Keratinocyte (primary cell): ENCODE results near the gene HLF. TPM values are rescaled to one million over a fixed set of nuclear protein-coding genes. Genes with fewer than 3 reads are reported as not detected.

Experiments used
- DNase-seq: peaks from one replicate; pipeline ENCODE4 v3.0.0-alpha.2; 2011; ENCODE audit warnings: low read depth, missing footprints, low spot score
- FAIRE-seq: peaks from 2 replicates; lab custom pipeline; 2011; peaks lifted over from hg19 to GRCh38; lab: Jason Lieb, UNC
- H2AFZ ChIP-seq: 2 replicates; pipeline ENCODE4 v1.6.0; 2012; ENCODE audit warnings: low read length, control low read depth, inconsistent platforms; ENCODE audit not compliant: control insufficient read depth
- H3K27ac ChIP-seq: 2 replicates; pipeline ENCODE4 v1.5.1; 2011; ENCODE audit warnings: low read length; ENCODE audit not compliant: control insufficient read depth, insufficient read depth
- H3K27me3 ChIP-seq: 3 replicates; pipeline ENCODE4 v1.6.0; 2011; ENCODE audit warnings: low read length; ENCODE audit not compliant: control insufficient read depth, insufficient read depth; ENCODE audit errors: extremely low read depth
- H3K36me3 ChIP-seq, 2 experiments: 2 replicates in 1 of 2; 3 replicates in 1 of 2; pipeline ENCODE4 v1.5.1; 2011; ENCODE audit warnings: low read length in 2 of 2, mild to moderate bottlenecking in 1 of 2; ENCODE audit not compliant: control insufficient read depth in 2 of 2, insufficient read depth in 2 of 2; ENCODE audit errors: extremely low read depth in 1 of 2
- H3K4me1 ChIP-seq: 3 replicates; pipeline ENCODE4 v1.5.1; 2011; ENCODE audit warnings: low read length; ENCODE audit not compliant: control insufficient read depth, insufficient read depth; ENCODE audit errors: extremely low read depth
- H3K4me2 ChIP-seq: 3 replicates; pipeline ENCODE4 v1.6.0; 2011; ENCODE audit warnings: low read depth, low read length; ENCODE audit not compliant: control insufficient read depth, insufficient read depth; ENCODE audit errors: extremely low read depth
- H3K4me3 ChIP-seq, 3 experiments: fragments of 200-600 bp in 1 of 3; sonication (generic) in 1 of 3; 2 replicates in 2 of 3; 3 replicates in 1 of 3; pipeline ENCODE4 v1.5.1; 2011 to 2016; ENCODE audit warnings: low read length in 3 of 3, mild to moderate bottlenecking in 3 of 3, control low read depth in 2 of 3, inconsistent platforms in 1 of 3, low read depth in 1 of 3, mixed read lengths in 1 of 3, mixed run types in 1 of 3, moderate library complexity in 1 of 3; ENCODE audit not compliant: control insufficient read depth in 2 of 3, insufficient read depth in 2 of 3; ENCODE audit errors: extremely low read depth in 1 of 3
- H3K79me2 ChIP-seq: 2 replicates; pipeline ENCODE4 v1.6.0; 2012; ENCODE audit warnings: low read length; ENCODE audit not compliant: control insufficient read depth, insufficient read depth
- H3K9ac ChIP-seq: 3 replicates; pipeline ENCODE4 v1.6.0; 2011; ENCODE audit warnings: low read length; ENCODE audit not compliant: control insufficient read depth, insufficient read depth; ENCODE audit errors: extremely low read depth
- H3K9me1 ChIP-seq: 3 replicates; pipeline ENCODE4 v1.6.0; 2011; ENCODE audit warnings: low read length; ENCODE audit not compliant: control insufficient read depth, insufficient read depth; ENCODE audit errors: extremely low read depth
- H3K9me3 ChIP-seq: 2 replicates; pipeline ENCODE4 v1.5.1; 2012; ENCODE audit warnings: low read depth, low read length; ENCODE audit not compliant: control insufficient read depth
- H4K20me1 ChIP-seq: 3 replicates; pipeline ENCODE4 v1.6.0; 2011; ENCODE audit warnings: low read length; ENCODE audit not compliant: control insufficient read depth, insufficient read depth; ENCODE audit errors: extremely low read depth
- CTCF ChIP-seq, 3 experiments: IDR thresholded peaks in 1 of 3; conservative IDR thresholded peaks in 1 of 3; optimal IDR thresholded peaks in 1 of 3; 2 replicates in 2 of 3; 3 replicates in 1 of 3; pipeline versions ENCODE3 to v1.5.1; 2011; ENCODE audit warnings: low read length in 3 of 3, mild to moderate bottlenecking in 3 of 3, moderate library complexity in 2 of 3, control low read depth in 1 of 3, inconsistent platforms in 1 of 3; ENCODE audit not compliant: insufficient read depth in 2 of 3; ENCODE audit errors: extremely low read depth in 1 of 3
- EZH2 ChIP-seq: IDR thresholded peaks from one replicate; pipeline ENCODE4 v1.6.1; 2012; ENCODE audit warnings: inconsistent platforms, mild to moderate bottlenecking, low read length, moderate library complexity
- dilution Hi-C: fragments of 300-500 bp; cut with MboI; formaldehyde crosslinking; loops from one replicate; pipeline ENCODE4 v1.7.0; 2020; ENCODE audit warnings: low sequenced_read_pairs; ENCODE audit not compliant: extremely low pct_ligation_motif_present
- polyA plus RNA-seq, 5 experiments: library from polyadenylated mRNA; depleted of rRNA in 3 of 5; stranded (reverse) in 3 of 5; stranded (forward) in 1 of 5; unstranded in 1 of 5; fragments of >200 nt; gene quantifications; 1 replicate in 1 of 5; 2 replicates in 3 of 5; 3 replicates in 1 of 5; pipeline versions ENCODE4 v1.2.1 to v1.2.3, GENCODE V29; 2011 to 2012; ENCODE audit warnings: missing spikeins in 2 of 5, low read depth in 1 of 5, low replicate concordance in 1 of 5

HLF gene
- polyA plus RNA-seq, 1 donor (not counting 4 experiments of a cell fraction or from before 2014, with no cell fraction given) = 0.21 TPM

GRCh38 chr17:55316499-55316898 is 51.7 kb downstream of the HLF start:
- Histone ChIP-seq H3K9me3 (no peaks in the 10 kb centered on the region), H3K4me2 (no peak overlapping the region), H3K79me2 (no peaks in the 10 kb centered on the region), H4K20me1 (no peaks in the 10 kb centered on the region), H3K36me3 (no peaks in the 10 kb centered on the region), H3K27ac (no peak overlapping the region), H3K4me3 (no peak overlapping the region), H3K9ac (no peak overlapping the region), H3K9me1 (no peaks in the 10 kb centered on the region), H3K4me1 (peaks cover 30% of the 10 kb centered on the region), H2AFZ (no peak overlapping the region), H3K27me3 (no peaks in the 10 kb centered on the region)
- dilution Hi-C loops = no loop called here
- TF ChIP-seq CTCF (optimal IDR thresholded peaks at IDR 0.05 in 1 of 3, IDR thresholded peaks at IDR 0.05 in 1 of 3, conservative IDR thresholded peaks at IDR 0.05 in 1 of 3; ENCODE audit: extremely low read depth in 1 of 3, insufficient read depth in 2 of 3, low read length in 3 of 3) = no peak
- TF ChIP-seq EZH2 = no peak
- FAIRE-seq (no peak), DNase-seq (no peak)

GRCh38 chr17:55317284-55317683 is 52.5 kb downstream of the HLF start:
- Histone ChIP-seq H3K9me3 (no peaks in the 10 kb centered on the region), H3K9ac (no peak overlapping the region), H3K4me2 (no peak overlapping the region), H3K27ac (no peak overlapping the region), H4K20me1 (no peaks in the 10 kb centered on the region), H3K27me3 (no peaks in the 10 kb centered on the region), H3K36me3 (no peaks in the 10 kb centered on the region), H2AFZ (no peak overlapping the region), H3K79me2 (no peaks in the 10 kb centered on the region), H3K4me3 (no peak overlapping the region), H3K4me1 (peaks cover 32% of the 10 kb centered on the region), H3K9me1 (no peaks in the 10 kb centered on the region)
- dilution Hi-C loops = no loop called here
- no peak for DNase-seq
- TF ChIP-seq EZH2 = no peak
- no peak for TF ChIP-seq CTCF (optimal IDR thresholded peaks at IDR 0.05 in 1 of 3, IDR thresholded peaks at IDR 0.05 in 1 of 3, conservative IDR thresholded peaks at IDR 0.05 in 1 of 3; ENCODE audit: extremely low read depth in 1 of 3, insufficient read depth in 2 of 3, low read length in 3 of 3)
- no peak for FAIRE-seq
